Panc1 (cell line): ENCODE data around the gene GGT1. TPM values are rescaled to one million over a fixed set of nuclear protein-coding genes. Genes with fewer than 3 reads are reported as not detected.

Experiments used
- ATAC-seq: fragments of 200-7000 bp; cut with Tn5 transposase; 2 replicates; pipeline ENCODE4 v1.9.1; 2020; ENCODE audit warnings: mild to moderate bottlenecking, moderate library complexity
- BruUV-seq: library from RNA; stranded (reverse); fragments of 400-500 nt; replicated peaks from 2 replicates; lab custom pipeline; 2021; lab: Mats Ljungman, UMichigan
- CTCF ChIA-PET: fragments of 300-600 bp; sonication (Branson Sonifier 250); formaldehyde crosslinking; loops from one replicate; lab custom pipeline; 2022; ENCODE audit warnings: antibody characterized with exemption; lab: Charles Lee
- POLR2A ChIA-PET: fragments of 300-600 bp; sonication (Branson Sonifier 250); formaldehyde crosslinking; loops from one replicate; lab custom pipeline; 2022; ENCODE audit warnings: antibody characterized with exemption; lab: Charles Lee
- DNase-seq: peaks from one replicate; pipeline ENCODE4 v3.0.0-alpha.2; 2010; ENCODE audit warnings: low read depth, low spot score
- H3K27ac ChIP-seq: 2 replicates; pipeline ENCODE4 v1.5.1; 2011; ENCODE audit warnings: mild to moderate bottlenecking, low read length, inconsistent platforms
- H3K27me3 ChIP-seq: fragments of 200-500 bp; sonication (Bioruptor generic); 2 replicates; pipeline ENCODE4 v1.6.0; 2014; ENCODE audit warnings: low read length, inconsistent platforms; ENCODE audit not compliant: control insufficient read depth, insufficient read depth
- H3K36me3 ChIP-seq: fragments of 200-500 bp; sonication (Bioruptor generic); 2 replicates; pipeline ENCODE4 v1.5.1; 2014; ENCODE audit warnings: inconsistent platforms, mild to moderate bottlenecking, low read length, moderate library complexity; ENCODE audit not compliant: control insufficient read depth, insufficient read depth
- H3K4me1 ChIP-seq: 2 replicates; pipeline ENCODE4 v1.5.1; 2011; ENCODE audit warnings: inconsistent platforms, mild to moderate bottlenecking, low read length, moderate library complexity; ENCODE audit not compliant: control insufficient read depth, insufficient read depth
- H3K4me3 ChIP-seq, 2 experiments: 2 replicates each; pipeline ENCODE4 v1.5.1; 2011 to 2012; ENCODE audit warnings: low read depth in 2 of 2, low read length in 2 of 2, mild to moderate bottlenecking in 2 of 2, inconsistent platforms in 1 of 2, moderate library complexity in 1 of 2
- H3K9me3 ChIP-seq: fragments of 200-500 bp; sonication (Bioruptor generic); 2 replicates; pipeline ENCODE4 v1.5.1; 2014; ENCODE audit warnings: low read depth, mild to moderate bottlenecking, inconsistent platforms, low read length, moderate library complexity; ENCODE audit not compliant: control insufficient read depth, insufficient read depth
- CTCF ChIP-seq: fragments of 450-650 bp; IDR thresholded peaks from 2 replicates; pipeline ENCODE4 v1.5.1; 2017; ENCODE audit warnings: mild to moderate bottlenecking
- POLR2AphosphoS5 ChIP-seq: IDR thresholded peaks from 2 replicates; pipeline ENCODE4 v1.6.1; 2012; ENCODE audit warnings: mild to moderate bottlenecking, low read depth, low read length, moderate library complexity
- REST ChIP-seq, 2 experiments: IDR thresholded peaks; 2 replicates each; pipeline ENCODE4 v1.6.1; 2011 to 2012; ENCODE audit warnings: low read depth in 2 of 2, control low read depth in 1 of 2, low read length in 1 of 2, mild to moderate bottlenecking in 1 of 2, moderate library complexity in 1 of 2; ENCODE audit not compliant: insufficient read depth in 1 of 2
- SIN3A ChIP-seq: IDR thresholded peaks from 2 replicates; pipeline ENCODE4 v1.6.1; 2012; ENCODE audit warnings: low read depth, mild to moderate bottlenecking, low read length, moderate library complexity, borderline replicate concordance; ENCODE audit not compliant: insufficient read depth
- TCF7L2 ChIP-seq: IDR thresholded peaks from 2 replicates; pipeline ENCODE4 v1.6.1; 2011; ENCODE audit warnings: mild to moderate bottlenecking, low read depth, low read length, inconsistent platforms
- in situ Hi-C: cut with HindIII; loops from 2 replicates; pipeline ENCODE4 v1.10.0; 2016; ENCODE audit warnings: low sequenced_read_pairs, low pct_unique_long_range_greater_than_20kb
- intact Hi-C: fragments of 100-400 bp; cut with micrococcal nuclease; formaldehyde crosslinking; loops from one replicate; pipeline ENCODE4 v1.10.0; 2022; ENCODE audit not compliant: unreplicated experiment
- total RNA-seq: library from RNA; stranded (reverse); gene quantifications from one replicate; pipeline ENCODE4 v1.2.1, GENCODE V29; 2021; ENCODE audit not compliant: unreplicated experiment

The GGT1 gene
- total RNA-seq, 1 experiment from 2014 or later, result 2.6 TPM

- in situ Hi-C loops (no loop called here), intact Hi-C loops (no loop called here)
- Histone ChIP-seq H3K27ac (no peak overlapping the region), H3K4me1 (no peaks in the 10 kb centered on the region), H3K36me3 (no peaks in the 10 kb centered on the region), H3K27me3 (no peaks in the 10 kb centered on the region), H3K9me3 (no peaks in the 10 kb centered on the region), H3K4me3 (no peak overlapping the region)
- DNase-seq (no peak), ATAC-seq (no peak)
- POLR2A ChIA-PET, result no interaction called here
- TF ChIP-seq REST (IDR thresholded peaks at IDR 0.05; ENCODE audit: insufficient read depth in 1 of 2, low read depth in 2 of 2, low read length in 1 of 2) (no peak), TCF7L2 (no peak), SIN3A (no peak), CTCF (no peak), POLR2AphosphoS5 (no peak)
- no TSS peak for BruUV-seq
- CTCF ChIA-PET, result no interaction called here
These were observed 14.6 kb upstream of the GGT1 start for GRCh38 chr22:24588381-24588756.

DNA sequence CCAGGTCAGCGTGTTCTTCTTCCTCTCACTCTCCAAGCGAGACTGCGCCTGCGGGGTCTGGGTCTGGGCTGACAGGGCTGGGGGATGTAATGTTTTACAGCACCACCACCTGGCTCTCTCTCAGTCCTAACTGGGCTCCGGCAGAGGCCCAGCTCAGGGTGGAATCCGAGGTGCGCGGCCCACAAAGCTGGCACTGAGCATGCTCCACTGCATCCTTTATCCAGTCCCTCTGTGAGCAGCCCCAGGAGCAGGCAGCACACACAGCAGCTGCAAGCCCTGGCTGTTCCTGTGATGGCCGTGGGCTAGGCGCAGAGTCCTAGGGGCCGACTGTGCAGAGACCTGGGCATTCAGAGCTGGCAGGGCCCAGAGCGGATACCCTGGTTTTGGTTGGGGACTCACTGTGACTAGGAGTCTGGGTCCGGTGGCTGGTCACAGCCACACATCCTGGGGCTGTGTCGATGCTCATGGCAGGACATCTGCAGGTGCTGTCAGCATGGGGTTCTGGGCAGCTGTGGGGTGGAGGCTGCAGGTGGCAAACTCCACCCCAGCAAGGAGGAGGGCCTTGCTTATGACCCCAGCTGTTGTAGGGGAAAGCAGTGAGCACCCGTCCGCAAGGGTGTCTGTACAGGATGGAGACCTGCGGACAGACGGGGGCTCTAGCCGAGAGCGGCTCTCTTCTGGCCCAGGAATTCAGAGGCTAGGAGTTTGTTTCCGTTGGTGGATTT lies 14.1 kb upstream of the GGT1 start:
- intact Hi-C loops (no loop called here), in situ Hi-C loops (no loop called here)
- ChIA-PET CTCF (no interaction called here), POLR2A (no interaction called here)
- Histone ChIP-seq H3K4me1 (peaks cover 4% of the 10 kb centered on the region; the same call in 1 of the 2 replicates), H3K27ac (no peak overlapping the region), H3K27me3 (no peaks in the 10 kb centered on the region), H3K9me3 (no peaks in the 10 kb centered on the region), H3K36me3 (no peaks in the 10 kb centered on the region), H3K4me3 (no peak overlapping the region)
- DNase-seq (no peak), ATAC-seq (no peak)
- no TSS peak for BruUV-seq
- TF ChIP-seq CTCF (no peak), REST (IDR thresholded peaks at IDR 0.05; ENCODE audit: insufficient read depth in 1 of 2, low read depth in 2 of 2, low read length in 1 of 2) (no peak), POLR2AphosphoS5 (no peak), TCF7L2 (no peak), SIN3A (no peak)
